ENCODE data around the gene OR51E2. TPM values are rescaled to one million over a fixed set of nuclear protein-coding genes. Genes with fewer than 3 reads are reported as not detected.
"Not testable (repeated sequence)": the region's sequence is repeated elsewhere in the genome, so short reads cannot be mapped to it uniquely, and the experiment has no call there.

The OR51E2 gene
- not detected for total RNA-seq

GRCh38 chr11:4697585-4697984, at the start of gene OR51E2:
TSS of gene OR51E2 (minus strand) at chr11:4697853. CDS start at chr11:4682711, 15,142 bp downstream.
- Mint-ChIP-seq H3K4me3 (no peak within 1 kb of the TSS), H3K9me3 (no peaks in the 10 kb centered on the region), H3K27ac (no peak within 1 kb of the TSS), H3K4me1 (ENCODE audit: low read depth) (no peaks in the 10 kb centered on the region), H3K36me3 (ENCODE audit: insufficient read depth in 2 of 2) (no peaks in the 10 kb centered on the region), H3K27me3 (ENCODE audit: low read depth) (peaks cover 7% of the 10 kb centered on the region)
- ATAC-seq (replicated peaks in 1 of 2) (no peak), DNase-seq (no peak)

DNA sequence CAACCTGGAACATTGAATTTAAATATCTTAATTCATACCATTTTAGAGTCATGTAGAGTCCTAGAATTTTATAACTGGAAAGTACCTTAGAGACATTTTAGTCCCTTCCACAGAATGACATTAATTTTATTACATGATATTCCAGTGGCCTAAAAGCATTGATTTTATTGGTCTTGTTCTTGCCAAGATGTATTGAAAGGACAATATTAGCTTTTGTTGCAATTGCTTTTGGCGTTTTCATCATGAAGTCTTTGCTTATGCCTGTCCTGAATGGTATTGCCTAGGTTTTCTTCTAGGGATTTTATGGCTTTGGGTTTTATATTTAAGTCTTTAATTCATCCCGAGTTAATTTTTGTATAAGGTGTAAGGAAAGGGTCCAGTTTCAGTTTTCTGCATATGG, 43.1 kb upstream of the OR51E2 start:
- DNase-seq: no peak
- Mint-ChIP-seq H3K9me3 (no peaks in the 10 kb centered on the region), H3K27ac (no peak overlapping the region), H3K4me1 (ENCODE audit: low read depth) (no peaks in the 10 kb centered on the region), H3K27me3 (ENCODE audit: low read depth) (no peaks in the 10 kb centered on the region), H3K4me3 (no peak overlapping the region), H3K36me3 (ENCODE audit: insufficient read depth in 2 of 2) (no peaks in the 10 kb centered on the region)
- ATAC-seq (replicated peaks in 1 of 2): no peak

GRCh38 chr11:4727171-4727570, 29.5 kb upstream of the OR51E2 start:
- no peak for ATAC-seq (replicated peaks in 1 of 2)

DNA sequence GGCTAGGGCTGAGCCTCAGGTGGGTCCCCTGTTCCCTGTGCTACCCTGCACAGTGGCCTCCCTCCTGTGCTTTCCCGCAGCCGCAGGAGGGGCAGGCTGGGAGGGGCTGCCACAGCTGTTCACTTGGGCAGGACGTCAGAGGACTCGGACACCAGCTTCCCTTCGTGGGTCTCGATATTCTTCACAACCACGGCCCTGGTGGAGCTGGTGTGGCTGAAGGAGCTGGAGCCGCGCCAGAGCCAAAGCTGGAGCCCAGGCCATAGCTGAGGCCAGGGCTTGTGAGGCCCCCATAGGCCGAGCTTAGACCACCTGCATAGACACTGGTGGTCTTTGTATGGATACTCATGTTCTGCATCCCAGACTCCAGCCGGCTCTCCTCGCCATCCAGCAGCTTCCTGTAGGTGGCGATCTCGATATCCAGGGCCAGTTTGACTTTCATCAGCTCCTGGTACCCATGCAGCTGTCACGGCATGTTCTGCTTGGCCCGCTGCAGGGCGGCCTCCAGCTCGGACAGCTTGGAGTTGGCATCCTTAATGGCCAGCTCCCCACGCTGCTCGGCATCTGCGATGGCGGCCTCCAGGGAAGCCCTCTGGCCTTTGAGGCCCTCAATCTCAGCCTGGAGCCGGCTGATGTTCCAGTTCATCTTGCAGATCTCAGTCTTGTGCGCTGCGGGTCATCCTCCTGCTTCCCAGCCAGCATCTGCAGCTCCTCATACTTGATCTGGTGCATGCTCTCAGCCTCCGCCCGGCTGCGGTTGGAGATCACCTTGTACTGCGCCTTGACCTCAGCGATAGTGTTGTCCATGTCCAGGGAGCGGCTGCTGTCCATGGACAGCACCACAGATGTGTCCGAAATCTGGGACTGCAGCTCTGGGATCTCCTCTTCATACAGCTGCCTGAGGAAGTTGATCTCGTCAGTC, 25.2 kb upstream of the OR51E2 start:
- not testable (repeated sequence) for DNase-seq; H3K36me3 Mint-ChIP-seq (ENCODE audit: insufficient read depth in 2 of 2); ATAC-seq (replicated peaks in 1 of 2); H3K9me3 Mint-ChIP-seq; H3K4me3 Mint-ChIP-seq; H3K4me1 Mint-ChIP-seq (ENCODE audit: low read depth); H3K27me3 Mint-ChIP-seq (ENCODE audit: low read depth); H3K27ac Mint-ChIP-seq

More at GRCh38 chr11:4727171-4727570, 29.5 kb upstream of the OR51E2 start:
- Mint-ChIP-seq H3K4me1 (ENCODE audit: low read depth) (no peaks in the 10 kb centered on the region), H3K27me3 (ENCODE audit: low read depth) (no peaks in the 10 kb centered on the region), H3K27ac (no peak overlapping the region), H3K9me3 (no peaks in the 10 kb centered on the region), H3K4me3 (no peak overlapping the region), H3K36me3 (ENCODE audit: insufficient read depth in 2 of 2) (no peaks in the 10 kb centered on the region)
- no peak for DNase-seq

GRCh38 chr11:4714300-4714699, 16.6 kb upstream of the OR51E2 start:
- no peaks in the 10 kb centered on the region for H3K9me3 Mint-ChIP-seq
- H3K4me1 Mint-ChIP-seq (ENCODE audit: low read depth): no peaks in the 10 kb centered on the region
- DNase-seq: no peak
- H3K27ac Mint-ChIP-seq: no peak overlapping the region
- no peak overlapping the region for H3K4me3 Mint-ChIP-seq
- H3K36me3 Mint-ChIP-seq (ENCODE audit: insufficient read depth in 2 of 2): no peaks in the 10 kb centered on the region
- peaks cover 9% of the 10 kb centered on the region for H3K27me3 Mint-ChIP-seq (ENCODE audit: low read depth)
- no peak for ATAC-seq (replicated peaks in 1 of 2)

- ATAC-seq (replicated peaks in 1 of 2) (no peak), DNase-seq (no peak)
- Mint-ChIP-seq H3K4me3 (no peak overlapping the region), H3K9me3 (no peaks in the 10 kb centered on the region), H3K27me3 (ENCODE audit: low read depth) (peaks cover 9% of the 10 kb centered on the region), H3K27ac (no peak overlapping the region), H3K36me3 (ENCODE audit: insufficient read depth in 2 of 2) (no peaks in the 10 kb centered on the region), H3K4me1 (ENCODE audit: low read depth) (no peaks in the 10 kb centered on the region)
Measured at GRCh38 chr11:4713241-4713640, 15.6 kb upstream of the OR51E2 start.

GRCh38 chr11:4704790-4705334, 7.2 kb upstream of the OR51E2 start:
- Mint-ChIP-seq H3K4me1 (ENCODE audit: low read depth) (no peaks in the 10 kb centered on the region), H3K27ac (no peak overlapping the region), H3K27me3 (ENCODE audit: low read depth) (peaks cover 8% of the 10 kb centered on the region), H3K4me3 (no peak overlapping the region), H3K36me3 (ENCODE audit: insufficient read depth in 2 of 2) (no peaks in the 10 kb centered on the region), H3K9me3 (no peaks in the 10 kb centered on the region)
- no peak for ATAC-seq (replicated peaks in 1 of 2)
- no peak for DNase-seq

DNA sequence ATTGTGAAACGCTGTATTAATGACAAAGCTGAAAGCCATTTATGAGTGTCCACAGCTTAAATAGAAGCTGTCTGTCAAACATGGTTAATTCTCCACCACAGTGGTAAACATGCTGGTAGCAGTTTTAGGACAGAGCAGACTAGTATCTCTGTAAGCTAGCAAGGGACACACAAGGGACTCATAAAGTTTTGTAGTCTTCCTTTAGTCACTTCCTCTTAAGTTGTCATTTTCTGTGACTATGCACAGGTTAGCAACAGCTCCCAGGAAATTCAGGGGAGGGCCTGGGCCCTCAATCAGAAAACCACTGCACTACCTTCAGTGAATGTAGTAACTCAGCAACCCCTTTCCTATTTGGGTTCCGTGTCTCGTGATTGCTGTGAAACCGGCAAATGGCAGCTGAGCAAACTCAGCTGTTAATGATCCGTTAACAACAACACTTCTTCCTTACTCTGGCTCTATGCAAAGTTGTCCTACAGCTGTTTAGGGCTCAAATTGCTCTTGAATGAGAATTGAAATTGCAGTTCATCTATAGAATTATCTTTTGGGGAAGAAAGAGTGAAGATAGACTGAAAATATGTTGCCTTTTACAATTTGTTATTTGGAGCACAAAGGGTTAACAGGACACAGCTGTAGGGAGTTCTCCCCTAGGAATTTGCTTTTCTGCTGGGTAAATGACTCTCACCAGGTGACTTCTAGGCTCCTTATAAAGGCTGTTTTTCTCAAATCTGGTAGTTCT, 6.6 kb upstream of the OR51E2 start, which contains the start of gene MMP26:
Gene MMP26, plus strand, starts transcription at position 731 of the 736 bp plus-strand sequence.
- no peaks in the 10 kb centered on the region for H3K36me3 Mint-ChIP-seq (ENCODE audit: insufficient read depth in 2 of 2)
- H3K4me3 Mint-ChIP-seq: no peak within 1 kb of the TSS
- H3K27ac Mint-ChIP-seq: no peak within 1 kb of the TSS
- no peaks in the 10 kb centered on the region for H3K9me3 Mint-ChIP-seq
- peaks cover 7% of the 10 kb centered on the region for H3K27me3 Mint-ChIP-seq (ENCODE audit: low read depth)
- ATAC-seq (replicated peaks in 1 of 2): no peak
- no peak for DNase-seq
- no peaks in the 10 kb centered on the region for H3K4me1 Mint-ChIP-seq (ENCODE audit: low read depth)

DNA sequence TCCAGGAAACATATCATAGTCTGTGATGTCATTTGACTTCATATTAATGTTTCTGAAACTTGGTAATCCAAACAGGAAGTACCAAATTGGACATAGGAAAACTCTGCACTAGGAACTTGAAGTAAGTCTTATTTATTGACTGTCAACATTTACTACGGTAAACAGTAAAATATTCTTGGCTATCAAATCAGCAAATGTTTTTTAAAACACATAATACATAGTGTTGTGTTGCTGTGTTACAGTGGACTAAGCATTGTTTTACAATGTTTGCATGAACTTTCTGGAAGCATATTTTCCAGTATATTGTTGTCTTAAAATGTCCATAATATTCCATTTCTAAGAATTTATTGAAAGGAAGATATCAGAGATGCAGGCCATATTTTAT, 2.8 kb upstream of the OR51E2 start:
- no peak overlapping the region for H3K4me3 Mint-ChIP-seq
- peaks cover 7% of the 10 kb centered on the region for H3K27me3 Mint-ChIP-seq (ENCODE audit: low read depth)
- no peaks in the 10 kb centered on the region for H3K4me1 Mint-ChIP-seq (ENCODE audit: low read depth)
- H3K36me3 Mint-ChIP-seq (ENCODE audit: insufficient read depth in 2 of 2): no peaks in the 10 kb centered on the region
- no peak overlapping the region for H3K27ac Mint-ChIP-seq
- ATAC-seq (replicated peaks in 1 of 2) (no peak), DNase-seq (no peak)
- H3K9me3 Mint-ChIP-seq: no peaks in the 10 kb centered on the region

GRCh38 chr11:4699697-4700435, 2.2 kb upstream of the OR51E2 start:
- peak in 1 of 2 donors; percentile 2 for DNase-seq
- ATAC-seq (replicated peaks in 1 of 2): peak; percentile 69 to 85
- Mint-ChIP-seq H3K4me3 (no peak overlapping the region), H3K27ac (no peak overlapping the region), H3K4me1 (ENCODE audit: low read depth) (no peaks in the 10 kb centered on the region), H3K9me3 (no peaks in the 10 kb centered on the region), H3K27me3 (ENCODE audit: low read depth) (peaks cover 7% of the 10 kb centered on the region), H3K36me3 (ENCODE audit: insufficient read depth in 2 of 2) (no peaks in the 10 kb centered on the region)

- Mint-ChIP-seq H3K27ac (no peak overlapping the region), H3K9me3 (no peaks in the 10 kb centered on the region), H3K4me3 (no peak overlapping the region), H3K27me3 (ENCODE audit: low read depth) (peaks cover 9% of the 10 kb centered on the region), H3K4me1 (ENCODE audit: low read depth) (no peaks in the 10 kb centered on the region), H3K36me3 (ENCODE audit: insufficient read depth in 2 of 2) (no peaks in the 10 kb centered on the region)
- ATAC-seq (replicated peaks in 1 of 2) (no peak), DNase-seq (no peak)
Measured at GRCh38 chr11:4695442-4695841, 2.2 kb downstream of the OR51E2 start.

- Mint-ChIP-seq H3K27me3 (ENCODE audit: low read depth) (no peaks in the 10 kb centered on the region), H3K9me3 (no peaks in the 10 kb centered on the region), H3K4me3 (no peak overlapping the region), H3K27ac (no peak overlapping the region), H3K36me3 (ENCODE audit: insufficient read depth in 2 of 2) (no peaks in the 10 kb centered on the region), H3K4me1 (ENCODE audit: low read depth) (no peaks in the 10 kb centered on the region)
- ATAC-seq (replicated peaks in 1 of 2) (no peak), DNase-seq (no peak)
Measured at GRCh38 chr11:4684631-4685285, 12.9 kb downstream of the OR51E2 start.
